ENCODE measurements around the gene PIP5K1B.
A peak's percentile ranks its signal among the peaks of the same experiment; 100 is the strongest.

The PIP5K1B gene

DNA sequence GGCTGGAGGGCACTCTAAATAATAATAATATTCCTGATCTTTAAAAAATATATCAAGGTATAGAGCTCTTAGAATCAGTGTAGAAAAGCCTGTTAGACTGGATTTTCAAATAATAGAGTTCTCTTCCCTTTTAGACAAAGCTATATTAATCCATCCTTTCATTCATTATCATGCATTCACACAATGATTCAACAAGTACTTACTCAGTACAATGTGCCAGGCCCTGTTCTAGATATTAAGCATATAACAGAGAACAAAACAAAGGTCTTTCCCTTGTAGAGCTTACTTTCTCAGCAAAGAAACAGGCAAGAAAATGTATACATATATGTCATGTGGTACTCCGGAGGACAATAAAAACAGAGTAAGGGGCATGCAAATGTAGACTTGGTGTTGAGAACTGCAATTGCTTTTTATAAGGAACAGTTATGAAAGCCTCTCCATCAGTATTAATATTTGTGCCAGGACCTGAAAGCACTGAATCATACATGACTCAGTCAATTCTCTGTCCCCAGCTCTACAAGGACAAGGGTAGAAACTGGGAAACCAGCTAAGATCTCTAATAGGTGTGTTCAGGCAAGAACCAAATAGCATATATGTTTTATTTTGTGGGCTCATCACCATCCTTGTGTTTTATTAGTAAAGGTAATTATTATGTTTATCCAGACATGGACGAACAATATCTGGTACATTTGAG is 72.2 kb downstream of the PIP5K1B start:
- DNase-seq: no peak

DNA sequence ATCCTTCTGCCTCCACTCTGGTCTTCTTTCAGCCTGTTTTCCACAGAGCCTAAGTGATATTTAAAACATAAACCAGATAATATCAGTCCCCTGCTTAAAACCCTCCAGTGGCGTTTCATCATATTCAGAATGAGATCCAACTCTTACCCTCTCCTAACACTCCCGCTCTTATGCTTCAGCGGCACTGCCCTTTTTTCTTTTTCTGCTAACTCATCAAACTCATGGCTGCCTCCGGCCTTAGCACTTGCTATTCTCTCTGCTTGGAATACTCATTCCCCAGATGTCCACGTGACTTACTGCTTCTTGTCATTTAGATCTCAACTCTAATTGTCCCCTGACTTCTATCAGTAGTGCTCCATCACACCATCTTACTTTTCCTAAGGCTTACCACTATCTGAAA is 73.6 kb downstream of the PIP5K1B start:
- DNase-seq: no peak

GRCh38 chr9:68779558-68780379 is 74.7 kb downstream of the PIP5K1B start:
- DNase-seq: peak; percentile 89

GRCh38 chr9:68780380-68780712 is 75.3 kb downstream of the PIP5K1B start:
- no peak for DNase-seq

GRCh38 chr9:68780720-68781119 is 75.7 kb downstream of the PIP5K1B start:
- DNase-seq: no peak

DNA sequence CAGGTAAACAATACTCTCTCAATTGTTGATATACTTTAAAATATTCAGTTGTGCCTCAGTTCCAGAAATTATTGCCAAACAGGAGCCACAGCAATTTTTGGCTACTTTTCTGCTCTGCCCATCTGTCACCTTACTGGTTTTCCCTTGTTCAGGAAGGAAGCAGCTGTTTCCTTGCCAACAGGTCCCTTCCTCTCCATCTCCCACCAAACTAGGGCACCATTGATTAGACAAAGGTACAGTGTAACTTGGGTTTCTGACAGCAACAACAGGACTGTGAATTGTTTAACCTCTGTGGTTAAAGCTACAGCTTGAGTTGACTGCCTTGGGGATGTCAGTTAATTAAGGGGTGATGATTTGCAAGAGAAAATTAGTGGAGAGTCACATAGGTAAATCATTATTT is 76.9 kb downstream of the PIP5K1B start:
- no peak for DNase-seq

DNA sequence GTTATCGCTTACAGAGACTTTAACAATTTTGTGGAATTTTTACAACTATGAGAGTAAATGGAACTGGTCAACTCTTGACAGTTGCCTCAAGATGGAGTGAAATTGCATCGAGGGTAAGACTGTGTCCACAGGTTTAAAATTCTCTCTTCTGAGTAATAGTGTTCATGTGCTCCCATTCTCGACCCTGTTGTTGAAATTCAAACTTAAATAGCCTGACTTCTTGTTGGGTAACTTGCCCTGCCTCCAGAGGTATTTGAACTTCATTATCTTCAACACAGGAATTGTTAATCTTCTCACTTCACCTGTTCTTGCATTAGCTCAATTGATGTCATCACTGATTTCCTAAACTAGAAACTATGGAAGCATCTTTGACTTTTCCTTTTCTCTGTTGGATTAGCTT is 77.5 kb downstream of the PIP5K1B start:
- DNase-seq: no peak

DNA sequence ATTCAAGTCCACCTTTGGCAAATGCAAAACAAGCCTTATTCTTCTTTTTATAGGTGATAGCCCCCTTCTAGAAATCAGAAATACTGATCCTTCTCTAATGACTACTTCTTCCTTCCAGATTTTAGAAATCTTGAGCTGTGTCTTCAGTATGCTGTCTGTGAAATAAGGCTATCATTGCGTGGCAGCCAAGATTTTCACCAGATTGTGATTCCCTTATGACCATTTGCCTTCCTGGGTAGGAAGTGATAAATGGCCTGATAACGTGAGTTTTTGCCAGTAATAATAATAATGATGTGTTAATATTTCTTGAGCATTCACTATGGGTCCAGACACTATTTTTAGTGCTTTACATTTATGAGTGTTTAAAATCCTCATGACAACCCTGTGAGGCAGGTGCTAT is 80.9 kb downstream of the PIP5K1B start:
- no peak for DNase-seq

GRCh38 chr9:68791169-68791568 is 86.1 kb downstream of the PIP5K1B start:
- DNase-seq: no peak

GRCh38 chr9:68793605-68794343 is 88.7 kb downstream of the PIP5K1B start:
- no peak for DNase-seq

GRCh38 chr9:68794898-68795297 is 89.9 kb downstream of the PIP5K1B start:
- DNase-seq: no peak

DNA sequence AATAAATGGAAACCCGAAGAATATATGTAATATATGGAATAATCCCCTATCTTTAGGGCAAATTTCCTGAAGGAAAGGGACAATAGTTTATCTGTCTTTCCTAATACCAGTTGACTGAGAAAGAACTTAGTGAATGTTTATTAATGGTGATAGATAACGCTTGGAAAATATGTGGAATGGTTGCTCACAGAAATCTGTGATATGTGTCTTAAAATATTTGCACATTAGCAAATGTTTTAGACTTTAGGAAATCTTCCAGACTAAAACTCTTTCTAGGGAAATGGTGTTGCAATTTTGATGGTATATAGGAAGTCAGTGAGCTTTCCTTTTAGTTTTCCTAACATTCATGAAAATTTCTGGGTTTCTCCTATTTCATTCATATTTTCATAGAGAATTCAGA is 90.4 kb downstream of the PIP5K1B start:
- no peak for DNase-seq

DNA sequence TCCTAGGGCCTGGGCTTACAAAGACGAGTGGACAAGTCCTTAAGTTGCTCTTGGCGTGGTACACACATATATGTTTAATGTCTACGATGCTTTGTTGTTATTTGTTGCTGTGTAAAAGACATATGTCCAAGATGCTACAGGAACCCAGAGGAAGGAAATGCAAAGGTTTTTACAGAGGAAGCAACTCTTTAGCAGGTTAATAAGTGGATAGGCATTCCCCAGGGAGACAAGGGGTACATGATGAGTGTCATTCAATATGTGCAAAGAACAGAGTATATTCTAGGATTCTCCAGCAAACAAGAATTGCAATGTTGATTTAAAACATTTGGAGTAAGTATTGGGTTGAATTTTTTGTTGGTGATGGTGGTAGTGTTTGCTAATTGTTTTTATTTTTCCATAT is 92.1 kb downstream of the PIP5K1B start:
- DNase-seq: no peak

- DNase-seq: no peak
Observed at GRCh38 chr9:68798423-68798822, 93.4 kb downstream of the PIP5K1B start.

DNA sequence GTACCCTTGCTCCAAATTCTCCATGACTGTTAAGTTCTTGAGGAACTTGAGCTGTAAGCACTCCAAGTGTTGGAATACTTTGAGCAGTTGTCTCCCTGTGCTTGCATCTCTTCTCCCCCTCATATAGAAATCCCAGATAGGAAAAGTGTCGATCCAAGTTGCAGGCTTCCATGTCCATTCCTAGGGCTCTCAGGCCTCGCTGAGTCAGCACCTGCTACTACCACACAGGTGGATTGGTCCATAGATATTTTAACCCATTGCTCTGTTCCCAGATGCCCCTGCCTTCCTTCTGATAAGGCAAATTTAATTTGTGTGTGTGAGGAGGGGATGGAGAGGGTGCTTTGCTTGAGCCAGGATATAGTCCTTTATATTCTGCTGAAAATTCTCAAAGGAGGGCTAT is 95.8 kb downstream of the PIP5K1B start:
- DNase-seq: no peak

DNA sequence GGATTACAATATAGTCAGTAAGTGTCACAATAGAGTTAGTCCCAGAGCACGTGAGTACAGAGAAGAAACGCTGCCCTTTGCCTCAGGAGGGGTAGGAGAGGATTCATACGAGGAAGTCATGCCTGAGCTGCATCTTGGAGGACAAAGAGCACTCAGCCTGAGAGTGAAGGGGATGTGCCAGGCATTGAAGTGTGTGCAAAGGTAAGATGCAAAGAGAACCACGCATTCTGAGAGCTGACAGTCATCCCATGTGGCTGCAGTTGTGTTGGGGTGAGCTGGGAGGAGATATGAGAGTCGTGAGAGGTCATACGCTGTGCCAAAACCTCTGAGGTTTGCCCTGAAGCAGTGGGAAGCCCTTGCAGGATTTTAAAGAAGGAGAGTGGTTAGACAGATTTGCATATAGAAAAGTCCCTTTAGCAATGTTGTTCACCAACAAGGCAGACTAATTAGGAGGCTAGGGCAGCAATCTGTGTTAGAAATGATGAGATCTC is 97.5 kb downstream of the PIP5K1B start:
- no peak for DNase-seq

DNA sequence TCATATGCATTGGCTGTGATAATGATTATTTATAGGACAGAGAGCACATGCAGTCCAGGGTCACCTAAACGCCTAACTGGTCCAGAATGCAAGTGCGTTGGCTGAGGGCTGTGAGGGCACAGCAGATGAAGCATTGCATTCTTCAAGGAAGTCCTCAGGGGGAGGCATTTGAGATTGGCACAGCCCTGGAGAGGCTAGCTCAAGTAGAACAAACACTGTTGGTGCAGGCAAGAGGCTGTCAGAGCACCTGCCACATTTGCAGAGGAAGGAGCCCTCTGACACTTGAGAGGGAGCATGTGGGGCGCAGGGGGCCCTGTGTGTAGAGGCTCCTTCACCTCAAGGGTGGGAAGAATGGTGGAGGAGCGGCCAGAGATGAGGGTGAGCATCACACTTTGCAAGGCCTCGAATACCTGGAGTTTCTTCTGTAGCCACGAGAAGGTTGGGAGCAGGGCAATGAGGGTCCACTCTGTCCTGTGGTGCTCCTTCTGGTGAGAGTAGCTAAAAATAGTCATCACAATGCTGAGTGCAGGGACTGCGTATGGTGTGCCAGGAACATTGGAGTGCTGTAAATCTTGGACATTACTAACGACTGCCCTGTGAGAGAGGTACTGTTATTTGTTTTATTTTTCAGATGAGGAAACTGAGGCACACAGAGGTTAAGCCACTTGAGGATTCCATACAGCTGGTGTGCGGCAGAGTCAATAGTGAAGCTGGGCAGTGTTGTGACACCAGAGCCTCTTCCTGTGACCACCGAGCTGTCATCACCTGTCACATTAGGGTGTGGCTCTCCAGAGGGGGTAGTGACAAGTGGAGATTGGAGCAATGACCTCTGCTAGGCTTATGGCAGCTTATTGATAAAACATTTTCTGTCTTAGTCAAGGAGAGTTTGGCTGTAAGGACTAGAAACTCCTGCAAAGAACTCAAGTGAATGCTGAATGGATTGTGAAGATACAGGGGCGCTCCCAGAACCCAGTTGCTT is 100.2 kb downstream of the PIP5K1B start:
- no peak for DNase-seq

DNA sequence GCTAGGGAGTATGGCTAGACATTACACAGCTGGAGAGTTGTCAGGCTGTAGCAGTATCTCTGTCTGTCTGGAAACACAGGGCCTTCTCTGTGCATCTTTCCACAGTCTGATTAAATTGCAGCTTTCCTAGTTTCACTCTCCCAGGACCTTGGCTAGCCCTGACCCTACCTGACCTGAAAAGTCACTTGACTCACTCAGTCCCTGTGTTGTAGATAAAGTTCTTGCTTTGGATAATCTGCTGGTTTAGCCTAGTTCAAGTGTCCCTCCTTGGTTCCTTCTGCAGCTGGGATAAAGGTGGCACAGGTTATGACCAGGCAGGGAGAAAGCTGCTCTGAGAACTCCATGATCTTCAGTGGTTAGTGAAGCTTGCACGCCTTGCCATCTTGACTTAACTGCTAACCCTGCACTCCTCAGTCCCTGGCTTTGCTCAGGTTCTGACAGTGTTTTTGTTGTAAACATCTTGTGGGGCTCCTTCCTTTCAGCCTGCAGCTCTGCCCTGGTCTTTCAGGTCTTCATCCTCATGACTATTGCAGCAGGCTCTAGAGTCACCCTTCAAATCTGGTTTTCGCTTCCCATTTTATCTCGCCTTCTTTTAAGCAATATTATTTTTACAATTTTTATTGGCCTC is 101.0 kb downstream of the PIP5K1B start:
- no peak for DNase-seq

DNA sequence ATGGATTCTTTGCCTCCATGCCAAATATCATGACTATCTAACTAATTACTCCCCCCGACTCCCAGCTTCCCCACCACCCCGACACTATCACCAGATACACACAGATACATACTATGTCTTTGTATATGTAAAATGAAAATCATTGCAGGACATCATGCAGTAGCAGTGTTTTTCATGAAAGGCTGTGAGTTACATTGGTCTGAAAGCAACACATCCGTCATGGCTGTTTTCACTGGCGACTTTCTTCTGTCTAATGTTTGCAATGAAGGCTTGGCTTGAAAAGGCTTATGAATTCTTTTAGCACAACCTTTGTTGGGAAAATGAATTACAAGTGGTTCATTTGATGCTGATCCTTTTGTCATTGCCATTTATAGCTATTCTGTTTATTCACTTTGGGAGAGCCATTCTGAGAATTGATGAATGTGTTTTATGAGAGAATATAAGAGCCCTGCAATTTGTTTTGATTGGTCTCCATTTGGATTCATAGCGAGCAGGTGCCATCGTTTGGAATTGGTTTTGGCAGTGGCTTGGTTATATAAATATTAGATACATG is 103.4 kb downstream of the PIP5K1B start:
- peak; percentile 77 to 89 for DNase-seq

DNA sequence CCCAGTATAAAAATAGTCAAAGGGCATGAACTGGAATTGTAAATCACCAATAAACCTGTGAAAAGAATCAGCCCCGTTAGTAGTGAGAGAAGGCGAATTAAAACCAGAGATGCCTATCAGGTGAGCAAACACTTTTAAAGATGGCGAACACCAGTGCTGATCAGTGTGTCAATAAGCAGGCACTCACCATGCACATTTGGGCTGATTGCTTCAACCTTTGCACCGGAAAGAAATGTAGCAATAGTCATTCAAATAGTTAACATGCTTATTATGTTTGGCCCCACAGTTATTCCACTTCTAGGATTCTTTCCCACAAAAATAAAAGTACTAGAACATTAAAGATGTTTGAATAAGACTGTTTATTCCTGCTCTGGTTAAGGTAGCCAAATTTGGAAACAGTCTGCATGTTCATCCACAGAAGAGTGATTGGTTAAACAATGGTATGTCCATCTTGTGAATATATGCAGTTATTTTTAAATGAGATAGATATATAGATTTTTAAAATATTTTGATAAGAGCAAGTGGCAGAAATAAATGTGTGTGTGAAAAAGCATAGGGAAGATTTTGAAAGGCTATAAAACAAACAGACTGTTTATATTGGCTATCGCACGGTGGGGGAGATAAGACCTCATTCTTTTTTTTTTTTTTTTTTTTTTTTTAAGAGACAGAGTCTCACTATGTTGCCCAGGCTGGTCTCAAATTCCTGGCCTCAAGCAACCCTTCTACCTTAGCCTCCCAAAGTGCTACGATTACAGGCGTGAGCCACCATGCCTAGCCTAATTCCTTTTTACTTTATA is 112.2 kb downstream of the PIP5K1B start:
- DNase-seq: no peak

DNA sequence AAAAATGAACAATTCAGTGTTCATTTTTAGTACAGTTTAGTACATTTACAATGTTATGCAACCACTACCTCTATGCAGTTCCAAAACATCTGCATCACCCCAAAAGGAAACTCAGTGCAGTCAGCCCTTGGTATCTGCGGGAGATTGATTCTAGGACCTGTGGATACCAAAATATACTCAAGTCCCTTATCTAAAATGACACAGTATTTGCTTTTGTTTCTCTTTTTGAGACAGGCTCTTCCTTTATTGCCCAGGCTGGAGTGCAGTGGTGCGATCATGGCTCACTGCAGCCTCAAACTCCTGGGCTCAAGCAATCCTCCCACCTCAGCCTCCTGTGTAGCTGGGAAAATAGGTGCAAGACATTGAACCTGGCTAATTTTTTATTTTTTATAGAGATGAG is 114.0 kb downstream of the PIP5K1B start:
- no peak for DNase-seq

Data from NCI-H1930 (cell line).